HepG2 (cell line): ENCODE data around the gene CASKIN2. TPM values are rescaled to one million over a fixed set of nuclear protein-coding genes. Genes with fewer than 3 reads are reported as not detected.

Experiments used
- ARNT ChIP-seq: fragments of 450-650 bp; IDR thresholded peaks from 2 replicates; pipeline ENCODE4 v1.6.1; 2017
- SATB2 ChIP-seq: sonication (generic); formaldehyde crosslinking; IDR thresholded peaks from 2 replicates; pipeline ENCODE4 v1.5.0; 2020; ENCODE audit warnings: missing genetic modification reagents
- U2AF1 ChIP-seq: fragments of 200-400 bp; formaldehyde crosslinking; optimal IDR thresholded peaks from 2 replicates; pipeline ENCODE3; 2017; ENCODE audit warnings: mild to moderate bottlenecking, low read depth, low read length
- ZC3H13 ChIP-seq: sonication (generic); formaldehyde crosslinking; IDR thresholded peaks from 2 replicates; pipeline ENCODE4 v1.8.1; 2023; ENCODE audit warnings: mild to moderate bottlenecking, missing genetic modification reagents, moderate library complexity
- ZEB1 ChIP-seq: IDR thresholded peaks from 2 replicates; pipeline ENCODE4 v1.6.1; 2012; ENCODE audit warnings: mild to moderate bottlenecking, low read depth, inconsistent platforms; ENCODE audit not compliant: insufficient replicate concordance
- ZNF766 ChIP-seq: sonication (generic); formaldehyde crosslinking; IDR thresholded peaks from 2 replicates; pipeline ENCODE4 v1.5.0; 2020; ENCODE audit warnings: missing genetic modification reagents, borderline replicate concordance
- polyA plus RNA-seq, 8 experiments: library from polyadenylated mRNA; depleted of rRNA in 3 of 8; stranded (reverse) in 7 of 8; unstranded in 1 of 8; fragments of >200 nt; fragmentation: Illumina TruSeq in 4 of 8; extraction: Trizol in 4 of 8; gene quantifications; 2 replicates each; pipeline versions ENCODE4 v1.2.1 to v1.2.3, GENCODE V29; 2011 to 2016; ENCODE audit warnings: low read depth in 4 of 8, missing spikeins in 1 of 8, mixed read lengths in 1 of 8; ENCODE audit not compliant: insufficient read depth in 1 of 8
- total RNA-seq, 5 experiments: library from RNA; depleted of rRNA; stranded (reverse); fragments of >200 nt; fragmentation: Illumina TruSeq; extraction: Trizol; gene quantifications; 2 replicates each; pipeline ENCODE4 v1.2.3, GENCODE V29; 2016; ENCODE audit warnings: low read depth in 1 of 5
- TF ChIP-seq, protein P1 (sequence below): sonication (generic); formaldehyde crosslinking; IDR thresholded peaks from 2 replicates; pipeline ENCODE4 v1.4.0; 2020; ENCODE audit warnings: missing genetic modification reagents
- TF ChIP-seq, protein P2 (sequence below): fragments of 450-650 bp; IDR thresholded peaks from 2 replicates; pipeline ENCODE4 v1.6.1; 2016
- TF ChIP-seq, protein P3 (sequence below): sonication (generic); formaldehyde crosslinking; IDR thresholded peaks from 2 replicates; pipeline ENCODE4 v1.4.0; 2020; ENCODE audit warnings: mild to moderate bottlenecking, missing genetic modification reagents
- TF ChIP-seq, protein P4 (sequence below): sonication (generic); formaldehyde crosslinking; IDR thresholded peaks from 2 replicates; pipeline ENCODE4 v1.5.1; 2020; ENCODE audit warnings: missing genetic modification reagents, mild to moderate bottlenecking, borderline replicate concordance
- TF ChIP-seq, protein P5 (sequence below): sonication (generic); formaldehyde crosslinking; IDR thresholded peaks from 2 replicates; pipeline ENCODE4 v1.5.1; 2020; ENCODE audit warnings: mild to moderate bottlenecking, missing genetic modification reagents, moderate library complexity
- TF ChIP-seq, protein P6 (sequence below): sonication (generic); formaldehyde crosslinking; IDR thresholded peaks from 2 replicates; pipeline ENCODE4 v1.8.0; 2022; ENCODE audit warnings: mild to moderate bottlenecking, missing genetic modification reagents, moderate library complexity
- TF ChIP-seq, protein P7 (sequence below): IDR thresholded peaks from 2 replicates; pipeline ENCODE4 v1.6.1; 2016; ENCODE audit warnings: low read depth, missing genetic modification reagents, missing compliant biosample characterization

CASKIN2 gene
- total and polyA plus RNA-seq, 2 of the 13 experiments (the other 11 are each of a cell fraction or from before 2014, with no cell fraction given), result 5.2 to 7.8 TPM

DNA sequence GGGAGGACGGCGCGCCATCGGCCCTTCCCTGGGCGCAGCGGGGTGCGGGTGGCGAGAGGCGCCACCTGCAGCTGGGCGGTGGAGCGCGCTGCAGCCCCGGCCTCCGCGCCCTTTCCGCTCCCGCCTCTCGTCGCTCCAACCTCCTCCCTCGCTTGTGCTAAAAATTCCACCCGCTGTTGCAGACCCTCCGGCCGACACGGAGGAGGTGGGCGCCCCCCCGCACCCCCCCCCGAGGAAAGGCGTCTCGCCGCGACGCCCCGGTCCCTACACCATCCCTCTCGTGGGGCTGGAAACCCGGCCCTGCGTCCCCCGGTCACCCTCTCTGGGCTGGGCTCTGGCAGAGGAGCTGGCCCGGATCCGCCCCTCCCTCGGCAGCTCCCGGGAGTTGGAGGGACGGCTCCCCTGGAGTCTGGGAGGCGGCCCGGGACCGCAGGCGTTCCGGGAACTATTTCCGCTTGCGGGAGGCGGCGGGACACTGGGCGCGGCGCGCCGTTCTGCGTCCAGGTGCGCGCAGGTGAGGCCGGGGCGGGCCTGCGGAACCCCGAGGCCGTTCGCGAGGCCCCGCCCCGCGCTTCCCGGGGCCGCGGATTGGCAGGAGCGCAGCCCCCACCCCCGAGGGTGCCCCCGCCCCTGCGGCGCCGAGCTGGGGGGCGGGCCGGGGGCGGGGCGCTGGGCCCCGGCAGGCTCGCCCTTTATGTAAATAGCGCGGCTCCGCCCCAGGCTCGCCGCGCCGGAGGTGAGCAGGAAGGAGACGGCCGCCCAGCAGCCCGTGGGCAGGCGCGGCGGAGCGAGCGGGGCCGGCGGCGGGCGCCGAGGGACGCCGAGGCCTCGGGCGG is 9.9 kb upstream of the CASKIN2 start, which contains the start of gene LLGL2 (continued):
- TF ChIP-seq, protein P1, sequence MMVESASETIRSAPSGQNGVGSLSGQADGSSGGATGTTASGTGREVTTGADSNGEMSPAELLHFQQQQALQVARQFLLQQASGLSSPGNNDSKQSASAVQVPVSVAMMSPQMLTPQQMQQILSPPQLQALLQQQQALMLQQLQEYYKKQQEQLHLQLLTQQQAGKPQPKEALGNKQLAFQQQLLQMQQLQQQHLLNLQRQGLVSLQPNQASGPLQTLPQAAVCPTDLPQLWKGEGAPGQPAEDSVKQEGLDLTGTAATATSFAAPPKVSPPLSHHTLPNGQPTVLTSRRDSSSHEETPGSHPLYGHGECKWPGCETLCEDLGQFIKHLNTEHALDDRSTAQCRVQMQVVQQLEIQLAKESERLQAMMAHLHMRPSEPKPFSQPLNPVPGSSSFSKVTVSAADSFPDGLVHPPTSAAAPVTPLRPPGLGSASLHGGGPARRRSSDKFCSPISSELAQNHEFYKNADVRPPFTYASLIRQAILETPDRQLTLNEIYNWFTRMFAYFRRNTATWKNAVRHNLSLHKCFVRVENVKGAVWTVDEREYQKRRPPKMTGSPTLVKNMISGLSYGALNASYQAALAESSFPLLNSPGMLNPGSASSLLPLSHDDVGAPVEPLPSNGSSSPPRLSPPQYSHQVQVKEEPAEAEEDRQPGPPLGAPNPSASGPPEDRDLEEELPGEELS, result peak; percentile 63; the same call in 1 of the 2 replicates
- TF ChIP-seq ARNT (no peak), ZNF766 (CRISPR knock-in tag) (peak; percentile 75), ZC3H13 (CRISPR knock-in tag) (peak; percentile 92), ZEB1 (peak; percentile 100), SATB2 (CRISPR knock-in tag) (peak; percentile 84; the same call in 1 of the 2 replicates), U2AF1 (no peak)
- TF ChIP-seq, protein P2, sequence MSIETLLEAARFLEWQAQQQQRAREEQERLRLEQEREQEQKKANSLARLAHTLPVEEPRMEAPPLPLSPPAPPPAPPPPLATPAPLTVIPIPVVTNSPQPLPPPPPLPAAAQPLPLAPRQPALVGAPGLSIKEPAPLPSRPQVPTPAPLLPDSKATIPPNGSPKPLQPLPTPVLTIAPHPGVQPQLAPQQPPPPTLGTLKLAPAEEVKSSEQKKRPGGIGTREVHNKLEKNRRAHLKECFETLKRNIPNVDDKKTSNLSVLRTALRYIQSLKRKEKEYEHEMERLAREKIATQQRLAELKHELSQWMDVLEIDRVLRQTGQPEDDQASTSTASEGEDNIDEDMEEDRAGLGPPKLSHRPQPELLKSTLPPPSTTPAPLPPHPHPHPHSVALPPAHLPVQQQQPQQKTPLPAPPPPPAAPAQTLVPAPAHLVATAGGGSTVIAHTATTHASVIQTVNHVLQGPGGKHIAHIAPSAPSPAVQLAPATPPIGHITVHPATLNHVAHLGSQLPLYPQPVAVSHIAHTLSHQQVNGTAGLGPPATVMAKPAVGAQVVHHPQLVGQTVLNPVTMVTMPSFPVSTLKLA, result no peak
- TF ChIP-seq, protein P3, sequence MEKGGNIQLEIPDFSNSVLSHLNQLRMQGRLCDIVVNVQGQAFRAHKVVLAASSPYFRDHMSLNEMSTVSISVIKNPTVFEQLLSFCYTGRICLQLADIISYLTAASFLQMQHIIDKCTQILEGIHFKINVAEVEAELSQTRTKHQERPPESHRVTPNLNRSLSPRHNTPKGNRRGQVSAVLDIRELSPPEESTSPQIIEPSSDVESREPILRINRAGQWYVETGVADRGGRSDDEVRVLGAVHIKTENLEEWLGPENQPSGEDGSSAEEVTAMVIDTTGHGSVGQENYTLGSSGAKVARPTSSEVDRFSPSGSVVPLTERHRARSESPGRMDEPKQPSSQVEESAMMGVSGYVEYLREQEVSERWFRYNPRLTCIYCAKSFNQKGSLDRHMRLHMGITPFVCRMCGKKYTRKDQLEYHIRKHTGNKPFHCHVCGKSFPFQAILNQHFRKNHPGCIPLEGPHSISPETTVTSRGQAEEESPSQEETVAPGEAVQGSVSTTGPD (CRISPR knock-in tag), result no peak
- TF ChIP-seq, protein P4, sequence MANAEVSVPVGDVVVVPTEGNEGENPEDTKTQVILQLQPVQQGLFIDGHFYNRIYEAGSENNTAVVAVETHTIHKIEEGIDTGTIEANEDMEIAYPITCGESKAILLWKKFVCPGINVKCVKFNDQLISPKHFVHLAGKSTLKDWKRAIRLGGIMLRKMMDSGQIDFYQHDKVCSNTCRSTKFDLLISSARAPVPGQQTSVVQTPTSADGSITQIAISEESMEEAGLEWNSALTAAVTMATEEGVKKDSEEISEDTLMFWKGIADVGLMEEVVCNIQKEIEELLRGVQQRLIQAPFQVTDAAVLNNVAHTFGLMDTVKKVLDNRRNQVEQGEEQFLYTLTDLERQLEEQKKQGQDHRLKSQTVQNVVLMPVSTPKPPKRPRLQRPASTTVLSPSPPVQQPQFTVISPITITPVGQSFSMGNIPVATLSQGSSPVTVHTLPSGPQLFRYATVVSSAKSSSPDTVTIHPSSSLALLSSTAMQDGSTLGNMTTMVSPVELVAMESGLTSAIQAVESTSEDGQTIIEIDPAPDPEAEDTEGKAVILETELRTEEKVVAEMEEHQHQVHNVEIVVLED, result peak; percentile 71
- TF ChIP-seq, protein P5, sequence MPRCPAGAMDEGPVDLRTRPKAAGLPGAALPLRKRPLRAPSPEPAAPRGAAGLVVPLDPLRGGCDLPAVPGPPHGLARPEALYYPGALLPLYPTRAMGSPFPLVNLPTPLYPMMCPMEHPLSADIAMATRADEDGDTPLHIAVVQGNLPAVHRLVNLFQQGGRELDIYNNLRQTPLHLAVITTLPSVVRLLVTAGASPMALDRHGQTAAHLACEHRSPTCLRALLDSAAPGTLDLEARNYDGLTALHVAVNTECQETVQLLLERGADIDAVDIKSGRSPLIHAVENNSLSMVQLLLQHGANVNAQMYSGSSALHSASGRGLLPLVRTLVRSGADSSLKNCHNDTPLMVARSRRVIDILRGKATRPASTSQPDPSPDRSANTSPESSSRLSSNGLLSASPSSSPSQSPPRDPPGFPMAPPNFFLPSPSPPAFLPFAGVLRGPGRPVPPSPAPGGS, result no peak
- TF ChIP-seq, protein P6, sequence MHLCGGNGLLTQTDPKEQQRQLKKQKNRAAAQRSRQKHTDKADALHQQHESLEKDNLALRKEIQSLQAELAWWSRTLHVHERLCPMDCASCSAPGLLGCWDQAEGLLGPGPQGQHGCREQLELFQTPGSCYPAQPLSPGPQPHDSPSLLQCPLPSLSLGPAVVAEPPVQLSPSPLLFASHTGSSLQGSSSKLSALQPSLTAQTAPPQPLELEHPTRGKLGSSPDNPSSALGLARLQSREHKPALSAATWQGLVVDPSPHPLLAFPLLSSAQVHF (CRISPR knock-in tag), result 0 out of 2 replicates have a peak, but pooled peaks have one; percentile 64
- TF ChIP-seq, protein P7, sequence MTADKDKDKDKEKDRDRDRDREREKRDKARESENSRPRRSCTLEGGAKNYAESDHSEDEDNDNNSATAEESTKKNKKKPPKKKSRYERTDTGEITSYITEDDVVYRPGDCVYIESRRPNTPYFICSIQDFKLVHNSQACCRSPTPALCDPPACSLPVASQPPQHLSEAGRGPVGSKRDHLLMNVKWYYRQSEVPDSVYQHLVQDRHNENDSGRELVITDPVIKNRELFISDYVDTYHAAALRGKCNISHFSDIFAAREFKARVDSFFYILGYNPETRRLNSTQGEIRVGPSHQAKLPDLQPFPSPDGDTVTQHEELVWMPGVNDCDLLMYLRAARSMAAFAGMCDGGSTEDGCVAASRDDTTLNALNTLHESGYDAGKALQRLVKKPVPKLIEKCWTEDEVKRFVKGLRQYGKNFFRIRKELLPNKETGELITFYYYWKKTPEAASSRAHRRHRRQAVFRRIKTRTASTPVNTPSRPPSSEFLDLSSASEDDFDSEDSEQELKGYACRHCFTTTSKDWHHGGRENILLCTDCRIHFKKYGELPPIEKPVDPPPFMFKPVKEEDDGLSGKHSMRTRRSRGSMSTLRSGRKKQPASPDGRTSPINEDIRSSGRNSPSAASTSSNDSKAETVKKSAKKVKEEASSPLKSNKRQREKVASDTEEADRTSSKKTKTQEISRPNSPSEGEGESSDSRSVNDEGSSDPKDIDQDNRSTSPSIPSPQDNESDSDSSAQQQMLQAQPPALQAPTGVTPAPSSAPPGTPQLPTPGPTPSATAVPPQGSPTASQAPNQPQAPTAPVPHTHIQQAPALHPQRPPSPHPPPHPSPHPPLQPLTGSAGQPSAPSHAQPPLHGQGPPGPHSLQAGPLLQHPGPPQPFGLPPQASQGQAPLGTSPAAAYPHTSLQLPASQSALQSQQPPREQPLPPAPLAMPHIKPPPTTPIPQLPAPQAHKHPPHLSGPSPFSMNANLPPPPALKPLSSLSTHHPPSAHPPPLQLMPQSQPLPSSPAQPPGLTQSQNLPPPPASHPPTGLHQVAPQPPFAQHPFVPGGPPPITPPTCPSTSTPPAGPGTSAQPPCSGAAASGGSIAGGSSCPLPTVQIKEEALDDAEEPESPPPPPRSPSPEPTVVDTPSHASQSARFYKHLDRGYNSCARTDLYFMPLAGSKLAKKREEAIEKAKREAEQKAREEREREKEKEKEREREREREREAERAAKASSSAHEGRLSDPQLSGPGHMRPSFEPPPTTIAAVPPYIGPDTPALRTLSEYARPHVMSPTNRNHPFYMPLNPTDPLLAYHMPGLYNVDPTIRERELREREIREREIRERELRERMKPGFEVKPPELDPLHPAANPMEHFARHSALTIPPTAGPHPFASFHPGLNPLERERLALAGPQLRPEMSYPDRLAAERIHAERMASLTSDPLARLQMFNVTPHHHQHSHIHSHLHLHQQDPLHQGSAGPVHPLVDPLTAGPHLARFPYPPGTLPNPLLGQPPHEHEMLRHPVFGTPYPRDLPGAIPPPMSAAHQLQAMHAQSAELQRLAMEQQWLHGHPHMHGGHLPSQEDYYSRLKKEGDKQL (CRISPR knock-in tag), result 0 out of 2 replicates have a peak, but pooled peaks have one; percentile 9
